ENCODE results near the gene CNTN6. TPM values are rescaled to one million over a fixed set of nuclear protein-coding genes. Genes with fewer than 3 reads are reported as not detected.

The CNTN6 gene
- total RNA-seq, 1 donor from 2014 or later, result not detected

GRCh38 chr3:1318296-1319005, 225.6 kb downstream of the CNTN6 start:
- intact Hi-C loops (cut with DNase I), result no loop called here
- no peaks in the 10 kb centered on the region for H3K27me3 ChIP-seq
- TF ChIP-seq CTCF (IDR thresholded peaks at IDR 0.05), result no peak
- no peak overlapping the region for H3K4me3 ChIP-seq
- H3K9me3 ChIP-seq, result no peaks in the 10 kb centered on the region
- H3K36me3 ChIP-seq, result no peaks in the 10 kb centered on the region
- no peak for DNase-seq (ENCODE audit: low spot score in 2 of 2)
- H3K4me1 ChIP-seq, result no peaks in the 10 kb centered on the region
- H3K27ac ChIP-seq, result no peak overlapping the region

- intact Hi-C loops (cut with DNase I), result no loop called here
- no peak for TF ChIP-seq CTCF (IDR thresholded peaks at IDR 0.05)
- no peak for DNase-seq (ENCODE audit: low spot score in 2 of 2)
These were observed 233.7 kb downstream of the CNTN6 start for GRCh38 chr3:1326546-1326945.

DNA sequence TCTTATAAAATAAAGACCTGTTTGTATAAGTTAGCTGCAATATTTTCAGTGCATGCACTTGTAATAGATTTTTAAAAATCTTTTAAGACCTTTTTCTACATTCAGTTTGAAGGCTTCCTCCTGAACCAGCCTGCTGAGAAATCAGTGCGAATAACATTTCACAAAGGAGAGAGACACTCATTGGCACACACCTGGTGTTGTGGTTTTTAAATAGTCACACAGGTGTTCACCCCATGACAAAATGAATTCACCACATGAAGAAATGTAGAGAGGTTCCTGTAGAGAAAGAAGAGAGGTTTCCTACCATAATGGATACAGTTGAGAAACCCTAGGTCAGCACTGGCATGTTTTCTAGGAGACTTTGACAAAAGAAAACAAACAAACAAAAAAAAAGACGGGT, 237.3 kb downstream of the CNTN6 start:
- TF ChIP-seq CTCF (IDR thresholded peaks at IDR 0.05), result no peak
- intact Hi-C loops (cut with DNase I), result no loop called here
- no peaks in the 10 kb centered on the region for H3K36me3 ChIP-seq

More at GRCh38 chr3:1326546-1326945, 233.7 kb downstream of the CNTN6 start:
- no peak overlapping the region for H3K27ac ChIP-seq
- H3K36me3 ChIP-seq, result no peaks in the 10 kb centered on the region
- no peaks in the 10 kb centered on the region for H3K27me3 ChIP-seq
- H3K9me3 ChIP-seq, result no peaks in the 10 kb centered on the region
- H3K4me1 ChIP-seq, result no peaks in the 10 kb centered on the region
- no peak overlapping the region for H3K4me3 ChIP-seq

DNA sequence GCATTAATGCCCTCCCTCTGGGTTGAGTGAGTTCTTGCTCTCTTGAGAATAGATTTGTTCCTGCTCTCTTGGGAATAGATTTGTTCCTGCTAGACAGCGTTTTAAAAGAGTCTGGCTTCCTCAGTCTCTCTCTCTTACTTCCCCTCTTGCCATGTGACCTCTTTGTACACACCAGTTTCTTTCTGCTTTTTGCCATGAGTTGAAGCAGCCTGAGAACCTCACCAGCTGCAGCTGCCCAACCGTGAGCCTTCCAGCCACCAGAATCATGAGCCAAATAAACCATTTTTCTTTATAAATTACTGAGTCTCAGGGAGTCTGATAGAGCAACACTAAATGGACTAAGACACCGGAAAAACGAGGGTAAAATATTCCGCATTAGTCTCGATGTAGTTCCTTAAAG, 253.6 kb downstream of the CNTN6 start:
- Histone ChIP-seq H3K4me1 (no peaks in the 10 kb centered on the region), H3K36me3 (no peaks in the 10 kb centered on the region), H3K27ac (no peak overlapping the region), H3K9me3 (no peaks in the 10 kb centered on the region), H3K4me3 (no peak overlapping the region), H3K27me3 (no peaks in the 10 kb centered on the region)
- DNase-seq (ENCODE audit: low spot score in 2 of 2), result no peak
- intact Hi-C loops (cut with DNase I), result no loop called here
- TF ChIP-seq CTCF (IDR thresholded peaks at IDR 0.05), result no peak

More for the DNA sequence above, 237.3 kb downstream of the CNTN6 start:
- H3K27me3 ChIP-seq, result no peaks in the 10 kb centered on the region
- H3K4me3 ChIP-seq, result no peak overlapping the region
- no peaks in the 10 kb centered on the region for H3K4me1 ChIP-seq
- no peaks in the 10 kb centered on the region for H3K9me3 ChIP-seq
- H3K27ac ChIP-seq, result no peak overlapping the region
- DNase-seq (ENCODE audit: low spot score in 2 of 2), result no peak

- Histone ChIP-seq H3K4me1 (no peaks in the 10 kb centered on the region), H3K27me3 (no peaks in the 10 kb centered on the region), H3K4me3 (no peak overlapping the region), H3K36me3 (no peaks in the 10 kb centered on the region), H3K9me3 (no peaks in the 10 kb centered on the region), H3K27ac (no peak overlapping the region)
- no peak for TF ChIP-seq CTCF (IDR thresholded peaks at IDR 0.05)
- intact Hi-C loops (cut with DNase I), result no loop called here
- no peak for DNase-seq (ENCODE audit: low spot score in 2 of 2)
These were observed 255.7 kb downstream of the CNTN6 start for GRCh38 chr3:1348547-1348946.
